ENCODE measurements around the gene MGAT5. TPM values are rescaled to one million over a fixed set of nuclear protein-coding genes. Genes with fewer than 3 reads are reported as not detected.
A peak's percentile ranks its signal among the peaks of the same experiment; 100 is the strongest.

Gene MGAT5
- total RNA-seq, 4 donors from 2014 or later: 34.1 to 47.5 (median 42.6) TPM

GRCh38 chr2:134401081-134401497 lies 147.2 kb downstream of the MGAT5 start:
- peak in 1 of 2 donors; percentile 56 for DNase-seq (ENCODE audit: low spot score in 2 of 2)
- 36 to 46% methylated on average over 5 of the region's 5 CpGs for WGBS, 2 donors
- Histone ChIP-seq H3K4me1 (peaks cover 0 to 34% (median 8%) of the 10 kb centered on the region in 4 donors), H3K9me3 (no peaks in the 10 kb centered on the region), H3K27ac (peak overlapping the region in 2 of 4 donors; percentile 77 to 79), H3K36me3 (peaks cover 0 to 12% (median 0%) of the 10 kb centered on the region in 3 donors), H3K27me3 (no peaks in the 10 kb centered on the region), H3K4me3 (no peak overlapping the region)
- no peak for TF ChIP-seq CTCF (IDR thresholded peaks at IDR 0.05)
- no peak for TF ChIP-seq POLR2A (IDR thresholded peaks at IDR 0.05)
- TF ChIP-seq EP300 (IDR thresholded peaks at IDR 0.05): peak in 1 of 2 donors; percentile 63

GRCh38 chr2:134401789-134402188 lies 147.9 kb downstream of the MGAT5 start:
- H3K4me3 ChIP-seq: no peak overlapping the region
- H3K27ac ChIP-seq: peak overlapping the region in 2 of 4 donors; percentile 77 to 79
- 8 to 20% methylated on average over 2 of the region's 2 CpGs for WGBS, 2 donors
- TF ChIP-seq CTCF (IDR thresholded peaks at IDR 0.05): no peak
- TF ChIP-seq EP300 (IDR thresholded peaks at IDR 0.05): no peak
- TF ChIP-seq POLR2A (IDR thresholded peaks at IDR 0.05): no peak
- H3K27me3 ChIP-seq: no peaks in the 10 kb centered on the region
- H3K36me3 ChIP-seq: peaks cover 0 to 12% (median 0%) of the 10 kb centered on the region in 3 donors
- H3K9me3 ChIP-seq: no peaks in the 10 kb centered on the region
- H3K4me1 ChIP-seq: peaks cover 0 to 32% (median 8%) of the 10 kb centered on the region in 4 donors
- DNase-seq (ENCODE audit: low spot score in 2 of 2): peak in 1 of 2 donors; percentile 38

GRCh38 chr2:134402410-134402809 lies 148.5 kb downstream of the MGAT5 start:
- peak in 1 of 2 donors; percentile 84 for TF ChIP-seq EP300 (IDR thresholded peaks at IDR 0.05)
- TF ChIP-seq POLR2A (IDR thresholded peaks at IDR 0.05): no peak
- TF ChIP-seq CTCF (IDR thresholded peaks at IDR 0.05): no peak
- DNase-seq (ENCODE audit: low spot score in 2 of 2): peak in 1 of 2 donors; percentile 63
- Histone ChIP-seq H3K36me3 (peaks cover 0 to 12% (median 0%) of the 10 kb centered on the region in 3 donors), H3K27me3 (no peaks in the 10 kb centered on the region), H3K4me1 (peaks cover 0 to 32% (median 8%) of the 10 kb centered on the region in 4 donors), H3K9me3 (no peaks in the 10 kb centered on the region), H3K4me3 (no peak overlapping the region), H3K27ac (peak overlapping the region in 2 of 4 donors; percentile 77 to 79)
- 14 to 31% methylated on average over 1 of the region's 1 CpG for WGBS, 2 donors

GRCh38 chr2:134405611-134406081 lies 151.8 kb downstream of the MGAT5 start:
- Histone ChIP-seq H3K4me1 (peaks cover 0 to 52% (median 13%) of the 10 kb centered on the region in 4 donors), H3K4me3 (no peak overlapping the region), H3K27me3 (no peaks in the 10 kb centered on the region), H3K9me3 (no peaks in the 10 kb centered on the region), H3K27ac (no peak overlapping the region), H3K36me3 (peaks cover 0 to 12% (median 0%) of the 10 kb centered on the region in 3 donors)
- TF ChIP-seq POLR2A (IDR thresholded peaks at IDR 0.05): no peak
- no peak for TF ChIP-seq CTCF (IDR thresholded peaks at IDR 0.05)
- TF ChIP-seq EP300 (IDR thresholded peaks at IDR 0.05): no peak
- DNase-seq (ENCODE audit: low spot score in 2 of 2): no peak
- 63 to 68% methylated on average over 3 of the region's 3 CpGs for WGBS, 2 donors

- no peaks in the 10 kb centered on the region for H3K27me3 ChIP-seq
- H3K27ac ChIP-seq: no peak overlapping the region
- H3K9me3 ChIP-seq: no peaks in the 10 kb centered on the region
- peaks cover 0 to 52% (median 17%) of the 10 kb centered on the region in 4 donors for H3K4me1 ChIP-seq
- TF ChIP-seq POLR2A (IDR thresholded peaks at IDR 0.05): no peak
- TF ChIP-seq EP300 (IDR thresholded peaks at IDR 0.05): no peak
- TF ChIP-seq CTCF (IDR thresholded peaks at IDR 0.05): no peak
- no peak for DNase-seq (ENCODE audit: low spot score in 2 of 2)
- WGBS, 2 donors: 98 to 99% methylated on average over 5 of the region's 5 CpGs
- H3K4me3 ChIP-seq: no peak overlapping the region
- H3K36me3 ChIP-seq: peaks cover 0 to 12% (median 0%) of the 10 kb centered on the region in 3 donors
Measured at GRCh38 chr2:134406311-134406710, 152.4 kb downstream of the MGAT5 start.
